ENCODE data around the gene HTR6. TPM values are rescaled to one million over a fixed set of nuclear protein-coding genes. Genes with fewer than 3 reads are reported as not detected.
"Not testable (repeated sequence)": the region's sequence is repeated elsewhere in the genome, so short reads cannot be mapped to it uniquely, and the experiment has no call there.

Gene HTR6
- total RNA-seq, 1 experiment from 2014 or later = 0.10 TPM

DNA sequence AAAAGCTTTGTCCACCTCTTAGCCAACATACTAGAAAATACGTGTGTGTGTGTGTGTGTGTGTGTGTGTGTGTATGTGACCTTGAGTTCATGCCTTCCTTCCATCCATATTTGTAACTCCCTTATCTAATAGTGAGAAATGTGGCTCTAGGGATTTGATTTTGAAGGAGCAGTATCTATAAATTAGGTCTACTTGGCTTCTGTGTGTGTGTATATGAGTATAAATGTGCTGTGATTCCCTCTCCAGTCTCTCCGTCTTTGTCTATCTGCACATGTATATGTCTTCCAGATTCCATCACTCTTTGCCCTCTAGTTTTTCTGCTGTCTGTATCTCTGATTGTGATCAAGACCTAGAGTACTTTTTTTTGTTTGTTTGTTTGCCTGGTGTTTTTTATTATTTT, 32.5 kb upstream of the HTR6 start:
- H3K4me3 ChIP-seq (ENCODE audit: low read depth in 2 of 2, low read length in 2 of 2) = no peak overlapping the region
- TF ChIP-seq POLR2AphosphoS5 (IDR thresholded peaks at IDR 0.05; ENCODE audit: low read depth, low read length) = no peak
- TF ChIP-seq, protein P1, sequence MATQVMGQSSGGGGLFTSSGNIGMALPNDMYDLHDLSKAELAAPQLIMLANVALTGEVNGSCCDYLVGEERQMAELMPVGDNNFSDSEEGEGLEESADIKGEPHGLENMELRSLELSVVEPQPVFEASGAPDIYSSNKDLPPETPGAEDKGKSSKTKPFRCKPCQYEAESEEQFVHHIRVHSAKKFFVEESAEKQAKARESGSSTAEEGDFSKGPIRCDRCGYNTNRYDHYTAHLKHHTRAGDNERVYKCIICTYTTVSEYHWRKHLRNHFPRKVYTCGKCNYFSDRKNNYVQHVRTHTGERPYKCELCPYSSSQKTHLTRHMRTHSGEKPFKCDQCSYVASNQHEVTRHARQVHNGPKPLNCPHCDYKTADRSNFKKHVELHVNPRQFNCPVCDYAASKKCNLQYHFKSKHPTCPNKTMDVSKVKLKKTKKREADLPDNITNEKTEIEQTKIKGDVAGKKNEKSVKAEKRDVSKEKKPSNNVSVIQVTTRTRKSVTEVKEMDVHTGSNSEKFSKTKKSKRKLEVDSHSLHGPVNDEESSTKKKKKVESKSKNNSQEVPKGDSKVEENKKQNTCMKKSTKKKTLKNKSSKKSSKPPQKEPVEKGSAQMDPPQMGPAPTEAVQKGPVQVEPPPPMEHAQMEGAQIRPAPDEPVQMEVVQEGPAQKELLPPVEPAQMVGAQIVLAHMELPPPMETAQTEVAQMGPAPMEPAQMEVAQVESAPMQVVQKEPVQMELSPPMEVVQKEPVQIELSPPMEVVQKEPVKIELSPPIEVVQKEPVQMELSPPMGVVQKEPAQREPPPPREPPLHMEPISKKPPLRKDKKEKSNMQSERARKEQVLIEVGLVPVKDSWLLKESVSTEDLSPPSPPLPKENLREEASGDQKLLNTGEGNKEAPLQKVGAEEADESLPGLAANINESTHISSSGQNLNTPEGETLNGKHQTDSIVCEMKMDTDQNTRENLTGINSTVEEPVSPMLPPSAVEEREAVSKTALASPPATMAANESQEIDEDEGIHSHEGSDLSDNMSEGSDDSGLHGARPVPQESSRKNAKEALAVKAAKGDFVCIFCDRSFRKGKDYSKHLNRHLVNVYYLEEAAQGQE (IDR thresholded peaks at IDR 0.05; ENCODE audit: insufficient read depth in 1 of 2, low read depth in 2 of 2, low read length in 1 of 2) = no peak
- TF ChIP-seq TCF7L2 (IDR thresholded peaks at IDR 0.05; ENCODE audit: low read depth, low read length) = no peak
- TF ChIP-seq, protein P2, sequence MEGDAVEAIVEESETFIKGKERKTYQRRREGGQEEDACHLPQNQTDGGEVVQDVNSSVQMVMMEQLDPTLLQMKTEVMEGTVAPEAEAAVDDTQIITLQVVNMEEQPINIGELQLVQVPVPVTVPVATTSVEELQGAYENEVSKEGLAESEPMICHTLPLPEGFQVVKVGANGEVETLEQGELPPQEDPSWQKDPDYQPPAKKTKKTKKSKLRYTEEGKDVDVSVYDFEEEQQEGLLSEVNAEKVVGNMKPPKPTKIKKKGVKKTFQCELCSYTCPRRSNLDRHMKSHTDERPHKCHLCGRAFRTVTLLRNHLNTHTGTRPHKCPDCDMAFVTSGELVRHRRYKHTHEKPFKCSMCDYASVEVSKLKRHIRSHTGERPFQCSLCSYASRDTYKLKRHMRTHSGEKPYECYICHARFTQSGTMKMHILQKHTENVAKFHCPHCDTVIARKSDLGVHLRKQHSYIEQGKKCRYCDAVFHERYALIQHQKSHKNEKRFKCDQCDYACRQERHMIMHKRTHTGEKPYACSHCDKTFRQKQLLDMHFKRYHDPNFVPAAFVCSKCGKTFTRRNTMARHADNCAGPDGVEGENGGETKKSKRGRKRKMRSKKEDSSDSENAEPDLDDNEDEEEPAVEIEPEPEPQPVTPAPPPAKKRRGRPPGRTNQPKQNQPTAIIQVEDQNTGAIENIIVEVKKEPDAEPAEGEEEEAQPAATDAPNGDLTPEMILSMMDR (IDR thresholded peaks at IDR 0.05) = no peak
- TF ChIP-seq SIN3A (IDR thresholded peaks at IDR 0.05; ENCODE audit: borderline replicate concordance, insufficient read depth, low read depth, low read length) = no peak
- H3K9me3 ChIP-seq (ENCODE audit: control insufficient read depth, insufficient read depth, low read depth, low read length) = no peaks in the 10 kb centered on the region
- H3K36me3 ChIP-seq (ENCODE audit: control insufficient read depth, insufficient read depth, low read length) = no peaks in the 10 kb centered on the region; the same call in 1 of the 2 replicates
- ATAC-seq (no peak), DNase-seq (ENCODE audit: low read depth, low spot score) (no peak)
- intact Hi-C loops (cut with micrococcal nuclease; ENCODE audit: unreplicated experiment) (no loop called here), in situ Hi-C loops (cut with HindIII; ENCODE audit: low pct_unique_long_range_greater_than_20kb, low sequenced_read_pairs) (no loop called here)
- no TSS peak for BruUV-seq (replicated peaks)
- H3K4me1 ChIP-seq (ENCODE audit: control insufficient read depth, insufficient read depth, low read length) = no peaks in the 10 kb centered on the region
- CTCF ChIA-PET = no interaction called here
- no peak overlapping the region for H3K27ac ChIP-seq (ENCODE audit: low read length)
- POLR2A ChIA-PET = interaction anchor here (0.7 kb wide), 1 partner anchor 120 kb away, joined by 3 read pairs; no protein-coding TSS in a partner anchor
- no peaks in the 10 kb centered on the region for H3K27me3 ChIP-seq (ENCODE audit: control insufficient read depth, insufficient read depth, low read length)

DNA sequence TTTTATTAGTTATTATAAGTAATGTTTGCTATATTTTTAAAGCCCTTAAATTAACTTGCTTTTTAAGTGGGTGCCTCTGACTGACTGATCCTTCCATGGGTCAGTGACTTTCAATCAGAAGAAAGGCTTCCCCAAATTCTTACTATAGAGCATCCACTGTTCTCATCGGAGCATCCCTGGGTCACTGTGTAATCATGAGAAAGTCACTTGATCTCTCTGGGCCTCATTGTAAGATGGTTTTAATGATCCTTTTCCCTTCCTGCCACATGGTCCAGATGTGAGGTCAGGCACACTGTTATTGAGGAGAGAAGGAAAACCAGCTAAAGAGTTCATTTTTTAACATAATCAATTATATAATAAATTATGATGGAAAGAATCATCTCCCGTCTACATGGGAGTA, 31.6 kb upstream of the HTR6 start:
- POLR2A ChIA-PET = no interaction called here
- H3K36me3 ChIP-seq (ENCODE audit: control insufficient read depth, insufficient read depth, low read length) = no peaks in the 10 kb centered on the region; the same call in 1 of the 2 replicates
- H3K9me3 ChIP-seq (ENCODE audit: control insufficient read depth, insufficient read depth, low read depth, low read length) = no peaks in the 10 kb centered on the region
- TF ChIP-seq, protein P2 (IDR thresholded peaks at IDR 0.05) = no peak
- TF ChIP-seq TCF7L2 (IDR thresholded peaks at IDR 0.05; ENCODE audit: low read depth, low read length) = no peak
- TF ChIP-seq, protein P1 (IDR thresholded peaks at IDR 0.05; ENCODE audit: insufficient read depth in 1 of 2, low read depth in 2 of 2, low read length in 1 of 2) = no peak
- no peak for DNase-seq (ENCODE audit: low read depth, low spot score)
- no TSS peak for BruUV-seq (replicated peaks)
- H3K27me3 ChIP-seq (ENCODE audit: control insufficient read depth, insufficient read depth, low read length) = no peaks in the 10 kb centered on the region
- CTCF ChIA-PET = interaction anchor here (0.6 kb wide), 1 partner anchor 222 kb away, joined by 7 read pairs; no protein-coding TSS in a partner anchor
- ATAC-seq = no peak
- H3K4me3 ChIP-seq (ENCODE audit: low read depth in 2 of 2, low read length in 2 of 2) = no peak overlapping the region
- no peaks in the 10 kb centered on the region for H3K4me1 ChIP-seq (ENCODE audit: control insufficient read depth, insufficient read depth, low read length)
- intact Hi-C loops (cut with micrococcal nuclease; ENCODE audit: unreplicated experiment) = no loop called here
- no peak overlapping the region for H3K27ac ChIP-seq (ENCODE audit: low read length)
- in situ Hi-C loops (cut with HindIII; ENCODE audit: low pct_unique_long_range_greater_than_20kb, low sequenced_read_pairs) = no loop called here

DNA sequence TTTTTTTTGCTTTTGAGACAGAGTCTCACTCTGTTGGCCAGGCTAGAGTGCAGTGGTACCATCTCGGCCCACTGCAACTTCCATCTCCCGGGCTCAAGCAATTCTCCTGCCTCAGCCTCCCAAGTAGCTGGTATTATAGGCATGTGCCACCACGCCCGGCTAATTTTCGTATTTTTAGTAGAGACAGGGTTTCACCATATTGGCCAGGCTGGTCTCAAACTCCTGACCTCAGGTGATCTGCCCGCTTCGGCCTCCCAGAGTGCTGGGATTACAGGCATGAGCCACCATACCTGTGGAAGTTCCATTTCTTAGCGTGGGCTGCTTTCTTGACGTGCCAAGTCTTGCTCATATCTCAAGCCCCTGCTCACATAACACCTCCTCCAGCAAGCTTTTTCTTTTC, 29.6 kb upstream of the HTR6 start:
- CTCF ChIA-PET; H3K4me3 ChIP-seq (ENCODE audit: low read depth in 2 of 2, low read length in 2 of 2); H3K36me3 ChIP-seq (ENCODE audit: control insufficient read depth, insufficient read depth, low read length); ATAC-seq; POLR2A ChIA-PET; BruUV-seq (replicated peaks); H3K27ac ChIP-seq (ENCODE audit: low read length); H3K27me3 ChIP-seq (ENCODE audit: control insufficient read depth, insufficient read depth, low read length); DNase-seq (ENCODE audit: low read depth, low spot score); intact Hi-C loops (cut with micrococcal nuclease; ENCODE audit: unreplicated experiment); H3K9me3 ChIP-seq (ENCODE audit: control insufficient read depth, insufficient read depth, low read depth, low read length); H3K4me1 ChIP-seq (ENCODE audit: control insufficient read depth, insufficient read depth, low read length); in situ Hi-C loops (cut with HindIII; ENCODE audit: low pct_unique_long_range_greater_than_20kb, low sequenced_read_pairs): not testable (repeated sequence)

Data from Panc1 (cell line).